Astrocyte (in vitro differentiated cells and primary cell): Measurements from ENCODE around the gene CCNL2.

Experiments used
- CTCF ChIP-seq: IDR thresholded peaks from 2 replicates; pipeline ENCODE4 v1.5.1; 2011; ENCODE audit warnings: low read depth, mild to moderate bottlenecking, inconsistent platforms, low read length, moderate library complexity; ENCODE audit not compliant: insufficient read depth
- EZH2 ChIP-seq: IDR thresholded peaks from 2 replicates; pipeline ENCODE4 v1.6.1; 2012; ENCODE audit warnings: mild to moderate bottlenecking, low read length, inconsistent platforms; ENCODE audit not compliant: insufficient read depth

GRCh38 chr1:1338278-1338677, 60.9 kb downstream of the CCNL2 start:
- TF ChIP-seq EZH2 (no peak), CTCF (no peak)
